ENCODE measurements around the gene CHD9. TPM values are rescaled to one million over a fixed set of nuclear protein-coding genes. Genes with fewer than 3 reads are reported as not detected.

CHD9 gene
- polyA plus RNA-seq, 1 donor = 32.7 TPM

GRCh38 chr16:53111078-53111791, 56.4 kb downstream of the CHD9 start:
- no peak overlapping the region for H3K4me3 ChIP-seq (ENCODE audit: low read length)
- WGBS (ENCODE audit: insufficient coverage, low lambda C conversion rate) = 83% methylated on average over 1 of the region's 5 CpGs
- H3K27ac ChIP-seq (ENCODE audit: low read length) = no peak overlapping the region

GRCh38 chr16:53112015-53112414, 57.2 kb downstream of the CHD9 start:
- no CpG with 5 or more reads among the region's 1 CpG for WGBS (ENCODE audit: insufficient coverage, low lambda C conversion rate)
- Histone ChIP-seq H3K4me3 (ENCODE audit: low read length) (no peak overlapping the region), H3K36me3 (ENCODE audit: control insufficient read depth, insufficient read depth, low read length) (no peaks in the 10 kb centered on the region), H3K27me3 (ENCODE audit: control insufficient read depth, insufficient read depth, low read length) (no peaks in the 10 kb centered on the region), H3K9me3 (ENCODE audit: control insufficient read depth, low read depth, low read length) (no peaks in the 10 kb centered on the region), H3K27ac (ENCODE audit: low read length) (no peak overlapping the region), H3K4me1 (ENCODE audit: control insufficient read depth, insufficient read depth, low read length) (peaks cover 5% of the 10 kb centered on the region)
- no peak for DNase-seq

More at GRCh38 chr16:53111078-53111791, 56.4 kb downstream of the CHD9 start:
- H3K4me1 ChIP-seq (ENCODE audit: control insufficient read depth, insufficient read depth, low read length) = peaks cover 5% of the 10 kb centered on the region
- no peaks in the 10 kb centered on the region for H3K9me3 ChIP-seq (ENCODE audit: control insufficient read depth, low read depth, low read length)
- H3K36me3 ChIP-seq (ENCODE audit: control insufficient read depth, insufficient read depth, low read length) = no peaks in the 10 kb centered on the region
- H3K27me3 ChIP-seq (ENCODE audit: control insufficient read depth, insufficient read depth, low read length) = no peaks in the 10 kb centered on the region
- no peak for DNase-seq

- no peaks in the 10 kb centered on the region for H3K27me3 ChIP-seq (ENCODE audit: control insufficient read depth, insufficient read depth, low read length)
- H3K9me3 ChIP-seq (ENCODE audit: control insufficient read depth, low read depth, low read length) = no peaks in the 10 kb centered on the region
- H3K4me3 ChIP-seq (ENCODE audit: low read length) = no peak overlapping the region
- 50% methylated on average over 1 of the region's 2 CpGs for WGBS (ENCODE audit: insufficient coverage, low lambda C conversion rate)
- no peaks in the 10 kb centered on the region for H3K36me3 ChIP-seq (ENCODE audit: control insufficient read depth, insufficient read depth, low read length)
- no peak for DNase-seq
- peaks cover 5% of the 10 kb centered on the region for H3K4me1 ChIP-seq (ENCODE audit: control insufficient read depth, insufficient read depth, low read length)
- no peak overlapping the region for H3K27ac ChIP-seq (ENCODE audit: low read length)
Measured at GRCh38 chr16:53115047-53115446, 60.3 kb downstream of the CHD9 start.

GRCh38 chr16:53115773-53116172, 61.0 kb downstream of the CHD9 start:
- H3K36me3 ChIP-seq (ENCODE audit: control insufficient read depth, insufficient read depth, low read length) = no peaks in the 10 kb centered on the region
- no peak overlapping the region for H3K27ac ChIP-seq (ENCODE audit: low read length)
- H3K4me1 ChIP-seq (ENCODE audit: control insufficient read depth, insufficient read depth, low read length) = peaks cover 5% of the 10 kb centered on the region
- peak in 1 of 2 donors; percentile 39 for DNase-seq
- H3K9me3 ChIP-seq (ENCODE audit: control insufficient read depth, low read depth, low read length) = no peaks in the 10 kb centered on the region
- no peaks in the 10 kb centered on the region for H3K27me3 ChIP-seq (ENCODE audit: control insufficient read depth, insufficient read depth, low read length)
- H3K4me3 ChIP-seq (ENCODE audit: low read length) = no peak overlapping the region
- 70% methylated on average over 2 of the region's 4 CpGs for WGBS (ENCODE audit: insufficient coverage, low lambda C conversion rate)

- H3K9me3 ChIP-seq (ENCODE audit: control insufficient read depth, low read depth, low read length) = no peaks in the 10 kb centered on the region
- H3K36me3 ChIP-seq (ENCODE audit: control insufficient read depth, insufficient read depth, low read length) = no peaks in the 10 kb centered on the region
- H3K27ac ChIP-seq (ENCODE audit: low read length) = no peak overlapping the region
- H3K4me3 ChIP-seq (ENCODE audit: low read length) = no peak overlapping the region
- no peaks in the 10 kb centered on the region for H3K27me3 ChIP-seq (ENCODE audit: control insufficient read depth, insufficient read depth, low read length)
- no peak for DNase-seq
- no peaks in the 10 kb centered on the region for H3K4me1 ChIP-seq (ENCODE audit: control insufficient read depth, insufficient read depth, low read length)
- WGBS (ENCODE audit: insufficient coverage, low lambda C conversion rate) = 100% methylated on average over 1 of the region's 2 CpGs
Measured at GRCh38 chr16:53121043-53121620, 66.3 kb downstream of the CHD9 start.

- no peaks in the 10 kb centered on the region for H3K36me3 ChIP-seq (ENCODE audit: control insufficient read depth, insufficient read depth, low read length)
- no peak for DNase-seq
- H3K4me1 ChIP-seq (ENCODE audit: control insufficient read depth, insufficient read depth, low read length) = no peaks in the 10 kb centered on the region
- H3K9me3 ChIP-seq (ENCODE audit: control insufficient read depth, low read depth, low read length) = no peaks in the 10 kb centered on the region
- no peak overlapping the region for H3K4me3 ChIP-seq (ENCODE audit: low read length)
- H3K27me3 ChIP-seq (ENCODE audit: control insufficient read depth, insufficient read depth, low read length) = no peaks in the 10 kb centered on the region
- H3K27ac ChIP-seq (ENCODE audit: low read length) = no peak overlapping the region
- 80% methylated on average over 1 of the region's 1 CpG for WGBS (ENCODE audit: insufficient coverage, low lambda C conversion rate)
Measured at GRCh38 chr16:53121661-53122060, 66.9 kb downstream of the CHD9 start.

GRCh38 chr16:53123747-53124146, 69.0 kb downstream of the CHD9 start:
- WGBS (ENCODE audit: insufficient coverage, low lambda C conversion rate) = 92% methylated on average over 2 of the region's 3 CpGs
- H3K27me3 ChIP-seq (ENCODE audit: control insufficient read depth, insufficient read depth, low read length) = no peaks in the 10 kb centered on the region
- H3K4me1 ChIP-seq (ENCODE audit: control insufficient read depth, insufficient read depth, low read length) = no peaks in the 10 kb centered on the region
- no peak overlapping the region for H3K27ac ChIP-seq (ENCODE audit: low read length)
- no peak overlapping the region for H3K4me3 ChIP-seq (ENCODE audit: low read length)
- no peak for DNase-seq
- no peaks in the 10 kb centered on the region for H3K9me3 ChIP-seq (ENCODE audit: control insufficient read depth, low read depth, low read length)
- H3K36me3 ChIP-seq (ENCODE audit: control insufficient read depth, insufficient read depth, low read length) = no peaks in the 10 kb centered on the region

- WGBS (ENCODE audit: insufficient coverage, low lambda C conversion rate) = 100% methylated on average over 2 of the region's 5 CpGs
- Histone ChIP-seq H3K27me3 (ENCODE audit: control insufficient read depth, insufficient read depth, low read length) (no peaks in the 10 kb centered on the region), H3K4me1 (ENCODE audit: control insufficient read depth, insufficient read depth, low read length) (no peaks in the 10 kb centered on the region), H3K36me3 (ENCODE audit: control insufficient read depth, insufficient read depth, low read length) (no peaks in the 10 kb centered on the region), H3K9me3 (ENCODE audit: control insufficient read depth, low read depth, low read length) (no peaks in the 10 kb centered on the region), H3K27ac (ENCODE audit: low read length) (no peak overlapping the region), H3K4me3 (ENCODE audit: low read length) (no peak overlapping the region)
- no peak for DNase-seq
Measured at GRCh38 chr16:53126390-53126789, 71.6 kb downstream of the CHD9 start.

- Histone ChIP-seq H3K4me1 (ENCODE audit: control insufficient read depth, insufficient read depth, low read length) (no peaks in the 10 kb centered on the region), H3K36me3 (ENCODE audit: control insufficient read depth, insufficient read depth, low read length) (no peaks in the 10 kb centered on the region), H3K4me3 (ENCODE audit: low read length) (peak overlapping the region; percentile 77), H3K27me3 (ENCODE audit: control insufficient read depth, insufficient read depth, low read length) (no peaks in the 10 kb centered on the region), H3K9me3 (ENCODE audit: control insufficient read depth, low read depth, low read length) (no peaks in the 10 kb centered on the region), H3K27ac (ENCODE audit: low read length) (peak overlapping the region; percentile 88)
- peak in 1 of 2 donors; percentile 7 for DNase-seq
- WGBS (ENCODE audit: insufficient coverage, low lambda C conversion rate) = 20% methylated on average over 1 of the region's 25 CpGs
Measured at GRCh38 chr16:53129281-53130158, 74.7 kb downstream of the CHD9 start.
